Left ventricle myocardium inferior (tissue), 1 donor: Measurements from ENCODE around the gene GRPEL2. TPM values are rescaled to one million over a fixed set of nuclear protein-coding genes. Genes with fewer than 3 reads are reported as not detected.

ENCODE experiments used
- DNase-seq: peaks from one replicate; pipeline ENCODE4 v3.0.0-alpha.2; 2020
- H3K27ac ChIP-seq: fragments of 200-600 bp; replicated peaks from 2 replicates; pipeline ENCODE4 v1.8.0; 2021
- H3K27me3 ChIP-seq: fragments of 200-600 bp; 2 replicates; pipeline ENCODE4 v1.8.0; 2021; ENCODE audit warnings: low read depth
- H3K36me3 ChIP-seq: fragments of 200-600 bp; 2 replicates; pipeline ENCODE4 v1.8.0; 2021
- H3K4me1 ChIP-seq: fragments of 200-600 bp; 2 replicates; pipeline ENCODE4 v1.8.0; 2021
- H3K4me3 ChIP-seq: fragments of 200-600 bp; 2 replicates; pipeline ENCODE4 v1.8.0; 2021; ENCODE audit warnings: mild to moderate bottlenecking, moderate library complexity
- H3K9me3 ChIP-seq: fragments of 200-600 bp; replicated peaks from 2 replicates; pipeline ENCODE4 v1.8.0; 2021
- intact Hi-C: fragments of 100-400 bp; cut with micrococcal nuclease; formaldehyde crosslinking; loops from one replicate; pipeline ENCODE4 v1.11.0; 2022
- total RNA-seq: library from RNA; stranded (reverse); fragmentation: NEBNext Ultra II Directional; extraction: Animal tissue kit (Norgen Biotek cat#: 25700); gene quantifications from one replicate; pipeline ENCODE4 v1.2.1, GENCODE V29; 2021
- TF ChIP-seq, protein P1 (sequence below): fragments of 200-600 bp; IDR thresholded peaks from 2 replicates; pipeline ENCODE4 v1.8.0; 2021; ENCODE audit warnings: antibody characterized with exemption, mild to moderate bottlenecking, borderline replicate concordance
- donor health status: DM: no; HTN: yes; CAD: no; lungs with severe emphysema.

The GRPEL2 gene
- total RNA-seq, 1 donor from 2014 or later, result 7.6 TPM

GRCh38 chr5:149338364-149338763 is 6.9 kb upstream of the GRPEL2 start:
- Histone ChIP-seq H3K4me3 (no peak overlapping the region), H3K4me1 (peaks cover 12% of the 10 kb centered on the region), H3K9me3 (no peaks in the 10 kb centered on the region), H3K27me3 (no peaks in the 10 kb centered on the region), H3K36me3 (peaks cover 84% of the 10 kb centered on the region), H3K27ac (no peak overlapping the region)
- intact Hi-C loops, result no loop called here
- no peak for DNase-seq
- TF ChIP-seq, protein P1, sequence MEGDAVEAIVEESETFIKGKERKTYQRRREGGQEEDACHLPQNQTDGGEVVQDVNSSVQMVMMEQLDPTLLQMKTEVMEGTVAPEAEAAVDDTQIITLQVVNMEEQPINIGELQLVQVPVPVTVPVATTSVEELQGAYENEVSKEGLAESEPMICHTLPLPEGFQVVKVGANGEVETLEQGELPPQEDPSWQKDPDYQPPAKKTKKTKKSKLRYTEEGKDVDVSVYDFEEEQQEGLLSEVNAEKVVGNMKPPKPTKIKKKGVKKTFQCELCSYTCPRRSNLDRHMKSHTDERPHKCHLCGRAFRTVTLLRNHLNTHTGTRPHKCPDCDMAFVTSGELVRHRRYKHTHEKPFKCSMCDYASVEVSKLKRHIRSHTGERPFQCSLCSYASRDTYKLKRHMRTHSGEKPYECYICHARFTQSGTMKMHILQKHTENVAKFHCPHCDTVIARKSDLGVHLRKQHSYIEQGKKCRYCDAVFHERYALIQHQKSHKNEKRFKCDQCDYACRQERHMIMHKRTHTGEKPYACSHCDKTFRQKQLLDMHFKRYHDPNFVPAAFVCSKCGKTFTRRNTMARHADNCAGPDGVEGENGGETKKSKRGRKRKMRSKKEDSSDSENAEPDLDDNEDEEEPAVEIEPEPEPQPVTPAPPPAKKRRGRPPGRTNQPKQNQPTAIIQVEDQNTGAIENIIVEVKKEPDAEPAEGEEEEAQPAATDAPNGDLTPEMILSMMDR, result no peak

DNA sequence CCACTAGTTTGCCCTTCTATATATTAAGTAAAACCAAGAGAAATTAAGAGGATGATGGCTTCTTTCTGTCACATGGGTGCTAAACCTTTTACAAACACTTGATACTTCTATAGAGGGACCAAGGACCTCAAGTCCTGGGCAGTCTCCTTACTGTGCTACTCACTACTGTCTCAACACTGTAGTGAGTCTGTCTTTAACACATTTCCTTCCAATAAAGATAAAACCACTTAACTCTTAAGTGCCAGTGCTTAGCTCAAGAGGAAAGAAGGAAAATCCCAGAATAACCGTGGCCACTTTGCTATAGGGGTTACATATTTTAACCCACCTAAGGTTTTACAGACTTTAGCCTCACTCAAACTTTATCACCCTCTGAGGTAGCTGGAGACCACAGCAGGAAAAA is 4.4 kb upstream of the GRPEL2 start:
- DNase-seq, result no peak
- H3K27ac ChIP-seq, result no peak overlapping the region
- peaks cover 58% of the 10 kb centered on the region for H3K36me3 ChIP-seq
- no peaks in the 10 kb centered on the region for H3K9me3 ChIP-seq
- H3K27me3 ChIP-seq, result no peaks in the 10 kb centered on the region
- H3K4me1 ChIP-seq, result peaks cover 14% of the 10 kb centered on the region
- intact Hi-C loops, result no loop called here
- TF ChIP-seq, protein P1, result no peak
- no peak overlapping the region for H3K4me3 ChIP-seq

GRCh38 chr5:149341876-149342275 is 3.4 kb upstream of the GRPEL2 start:
- Histone ChIP-seq H3K27ac (peak overlapping the region; percentile 6), H3K4me1 (peaks cover 21% of the 10 kb centered on the region), H3K4me3 (no peak overlapping the region), H3K36me3 (peaks cover 49% of the 10 kb centered on the region), H3K27me3 (no peaks in the 10 kb centered on the region), H3K9me3 (no peaks in the 10 kb centered on the region)
- intact Hi-C loops, result no loop called here
- TF ChIP-seq, protein P1, result no peak
- no peak for DNase-seq

DNA sequence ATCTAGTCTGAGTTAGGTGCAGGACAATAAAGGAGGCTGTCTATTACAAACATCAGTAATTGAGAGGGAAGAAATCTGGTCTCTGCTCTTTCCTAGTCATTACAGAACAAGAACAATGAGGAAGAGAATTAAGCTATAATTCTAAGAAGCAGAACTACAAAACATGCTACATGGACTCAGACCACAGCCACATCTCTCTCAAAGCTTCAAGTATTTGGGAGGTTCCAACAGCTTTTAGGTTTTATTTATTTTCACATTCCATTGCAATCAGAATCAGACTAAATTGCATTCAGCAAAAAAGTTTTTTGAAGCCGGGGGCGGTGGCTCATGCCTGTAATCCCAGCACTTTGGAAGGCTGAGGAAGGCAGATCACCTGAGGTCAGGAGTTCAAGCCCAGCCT is 1.1 kb upstream of the GRPEL2 start:
- Histone ChIP-seq H3K9me3 (no peaks in the 10 kb centered on the region), H3K36me3 (peaks cover 38% of the 10 kb centered on the region), H3K27me3 (no peaks in the 10 kb centered on the region), H3K4me3 (peak overlapping the region; percentile 74), H3K27ac (peak overlapping the region; percentile 88), H3K4me1 (peaks cover 44% of the 10 kb centered on the region)
- intact Hi-C loops, result no loop called here
- no peak for DNase-seq
- TF ChIP-seq, protein P1, result no peak

DNA sequence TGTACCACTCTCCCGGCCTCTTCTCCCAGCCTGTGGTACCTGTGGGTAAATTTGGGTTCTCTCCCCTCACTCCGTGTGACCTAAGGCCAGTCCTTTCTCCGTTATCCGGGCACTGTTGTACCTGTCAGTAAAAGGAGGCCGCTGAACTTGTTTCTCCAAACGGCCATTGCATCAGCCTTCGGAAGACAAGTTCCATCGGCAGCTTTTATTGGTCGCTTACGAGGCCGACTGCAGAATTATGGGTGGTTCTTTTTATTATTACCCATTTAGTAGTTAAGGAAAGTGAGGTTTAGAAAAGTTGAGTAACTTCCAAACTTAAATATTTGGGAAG is 558 bp downstream of the GRPEL2 start:
- Histone ChIP-seq H3K27me3 (no peaks in the 10 kb centered on the region), H3K4me3 (peak overlapping the region; percentile 74), H3K9me3 (no peaks in the 10 kb centered on the region), H3K27ac (peak overlapping the region; percentile 88), H3K4me1 (peaks cover 44% of the 10 kb centered on the region), H3K36me3 (peaks cover 38% of the 10 kb centered on the region)
- intact Hi-C loops, result no loop called here
- no peak for DNase-seq
- TF ChIP-seq, protein P1, result no peak

- intact Hi-C loops, result no loop called here
- no peak overlapping the region for H3K4me3 ChIP-seq
- no peaks in the 10 kb centered on the region for H3K9me3 ChIP-seq
- TF ChIP-seq, protein P1, result no peak
- peak overlapping the region; percentile 31 for H3K27ac ChIP-seq
- DNase-seq, result no peak
- H3K27me3 ChIP-seq, result no peaks in the 10 kb centered on the region
- peaks cover 58% of the 10 kb centered on the region for H3K4me1 ChIP-seq
- H3K36me3 ChIP-seq, result peaks cover 51% of the 10 kb centered on the region
Observed at GRCh38 chr5:149348518-149348917, 3.2 kb downstream of the GRPEL2 start.
